Cardiac fibroblast (primary cell): Measurements from ENCODE around the gene DOCK3.
A peak's percentile ranks its signal among the peaks of the same experiment; 100 is the strongest.

Experiments used
- DNase-seq, 2 donors: peaks; one replicate each; pipeline versions ENCODE4 v3.0.0 to v3.0.0-alpha.2; 2010; ENCODE audit warnings: low read depth in 2 of 2
- H3K4me3 ChIP-seq, 2 donors: replicated peaks in 1 of 2; 1 replicate in 1 of 2; 2 replicates in 1 of 2; pipeline ENCODE4 v1.5.1; 2011; ENCODE audit warnings: low read depth in 2 of 2, low read length in 2 of 2, mild to moderate bottlenecking in 2 of 2, moderate library complexity in 1 of 2
- TF ChIP-seq, protein P1 (sequence below): IDR thresholded peaks from one replicate; pipeline ENCODE4 v1.5.1; 2011; ENCODE audit warnings: low read depth, mild to moderate bottlenecking, low read length, inconsistent platforms

DOCK3 gene

DNA sequence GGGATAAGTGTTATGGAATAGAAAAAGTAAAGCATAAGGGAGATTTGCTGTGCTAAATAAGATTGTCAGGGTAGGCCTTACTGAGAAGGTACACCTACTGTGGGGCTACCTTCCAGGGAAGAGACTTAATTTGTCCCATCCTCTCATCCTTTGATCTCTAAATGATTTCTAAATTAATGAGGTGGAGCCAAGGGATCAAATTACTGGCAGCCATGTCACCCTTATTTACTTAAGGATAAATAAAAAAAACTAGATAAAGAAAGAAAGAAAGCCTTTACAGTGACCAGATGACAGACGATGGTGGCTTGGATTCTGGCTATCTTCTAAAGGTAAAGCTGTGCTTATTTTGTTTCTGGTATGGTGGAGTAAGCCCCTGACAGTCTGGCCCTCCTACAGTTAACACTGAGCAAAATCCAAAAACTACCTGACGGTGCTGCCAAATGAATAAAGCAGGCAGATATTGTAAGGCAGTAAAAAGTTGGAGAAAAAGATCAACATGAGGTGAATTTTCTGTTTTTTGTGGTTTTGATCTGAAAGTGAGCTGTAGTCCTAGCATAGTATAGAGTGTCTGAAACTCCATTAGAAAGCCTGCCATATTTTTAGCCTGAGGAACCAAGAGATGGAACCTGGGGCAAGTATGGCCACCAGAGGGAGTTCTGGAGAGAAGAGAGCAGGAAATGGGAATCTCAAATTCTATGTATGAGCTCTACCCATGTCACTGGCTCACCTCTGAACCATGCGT, 425.2 kb downstream of the DOCK3 start:
- H3K4me3 ChIP-seq: no peak overlapping the region
- peak; percentile 71 to 72 for DNase-seq
- TF ChIP-seq, protein P1, sequence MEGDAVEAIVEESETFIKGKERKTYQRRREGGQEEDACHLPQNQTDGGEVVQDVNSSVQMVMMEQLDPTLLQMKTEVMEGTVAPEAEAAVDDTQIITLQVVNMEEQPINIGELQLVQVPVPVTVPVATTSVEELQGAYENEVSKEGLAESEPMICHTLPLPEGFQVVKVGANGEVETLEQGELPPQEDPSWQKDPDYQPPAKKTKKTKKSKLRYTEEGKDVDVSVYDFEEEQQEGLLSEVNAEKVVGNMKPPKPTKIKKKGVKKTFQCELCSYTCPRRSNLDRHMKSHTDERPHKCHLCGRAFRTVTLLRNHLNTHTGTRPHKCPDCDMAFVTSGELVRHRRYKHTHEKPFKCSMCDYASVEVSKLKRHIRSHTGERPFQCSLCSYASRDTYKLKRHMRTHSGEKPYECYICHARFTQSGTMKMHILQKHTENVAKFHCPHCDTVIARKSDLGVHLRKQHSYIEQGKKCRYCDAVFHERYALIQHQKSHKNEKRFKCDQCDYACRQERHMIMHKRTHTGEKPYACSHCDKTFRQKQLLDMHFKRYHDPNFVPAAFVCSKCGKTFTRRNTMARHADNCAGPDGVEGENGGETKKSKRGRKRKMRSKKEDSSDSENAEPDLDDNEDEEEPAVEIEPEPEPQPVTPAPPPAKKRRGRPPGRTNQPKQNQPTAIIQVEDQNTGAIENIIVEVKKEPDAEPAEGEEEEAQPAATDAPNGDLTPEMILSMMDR: peak; percentile 80

DNA sequence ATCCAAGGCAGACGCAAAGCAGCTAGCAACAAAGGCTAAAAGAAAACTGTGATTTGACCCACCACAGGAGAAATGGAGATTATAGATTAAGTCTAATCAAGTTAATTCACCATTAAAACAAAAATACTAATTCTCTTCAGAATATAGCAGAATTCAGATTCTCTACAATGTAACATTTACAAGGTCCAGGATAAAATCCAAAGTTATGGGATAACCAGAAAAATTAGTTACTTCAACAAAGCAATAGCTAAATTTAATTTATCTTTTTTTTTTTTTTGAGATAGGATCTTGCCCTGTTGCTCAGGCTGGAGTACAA, 425.8 kb downstream of the DOCK3 start:
- no peak overlapping the region for H3K4me3 ChIP-seq
- TF ChIP-seq, protein P1: no peak
- DNase-seq: no peak

DNA sequence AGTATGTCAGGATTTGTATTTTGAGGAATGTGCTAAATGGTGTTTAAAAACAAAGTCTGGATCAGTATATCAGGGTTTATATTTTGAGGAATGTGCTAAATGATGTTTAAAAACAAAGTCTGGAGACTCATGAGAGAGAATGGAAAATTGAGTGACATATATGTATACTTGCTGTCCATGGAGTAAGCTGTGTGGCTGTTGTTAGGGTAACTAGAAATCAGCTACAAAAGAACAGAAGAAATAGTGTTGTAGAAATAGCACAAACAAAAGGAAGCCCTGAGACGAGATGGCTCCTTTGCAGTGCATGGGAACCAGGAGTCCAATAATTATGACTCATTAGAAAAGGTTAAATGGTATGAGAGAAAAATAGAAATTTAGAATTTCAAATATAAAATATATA, 427.7 kb downstream of the DOCK3 start:
- H3K4me3 ChIP-seq: no peak overlapping the region
- TF ChIP-seq, protein P1: no peak
- DNase-seq: no peak

DNA sequence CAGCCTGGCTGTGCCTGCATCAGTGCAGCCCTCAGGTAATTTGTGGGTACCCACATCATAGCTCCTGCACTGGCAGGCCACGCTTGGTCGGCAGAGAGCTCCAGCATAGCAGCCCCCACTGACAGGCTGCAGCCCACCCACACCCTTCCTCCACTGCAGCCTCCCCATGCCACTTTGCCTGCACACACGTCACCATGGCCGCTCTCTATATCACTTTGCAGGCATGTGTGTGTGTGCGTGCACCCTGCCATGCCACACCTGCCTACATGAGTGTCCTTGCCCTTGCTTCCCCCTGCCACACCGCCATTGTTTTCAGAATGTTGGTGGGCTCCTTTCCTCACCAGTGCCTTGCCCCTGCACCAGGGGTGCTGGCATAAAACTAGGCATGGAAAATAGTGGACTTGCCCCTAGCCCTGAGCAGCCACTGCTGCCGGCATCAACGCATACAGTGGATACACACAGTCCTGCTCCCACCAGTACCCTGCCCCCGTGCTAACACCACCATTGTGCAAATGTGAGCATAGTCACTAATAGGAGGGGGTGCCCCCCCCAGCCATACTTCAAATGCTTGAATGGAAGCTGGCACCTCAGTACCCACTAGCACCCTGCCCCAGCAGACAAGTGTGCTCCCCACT, 431.6 kb downstream of the DOCK3 start:
- no peak overlapping the region for H3K4me3 ChIP-seq
- TF ChIP-seq, protein P1: no peak

DNA sequence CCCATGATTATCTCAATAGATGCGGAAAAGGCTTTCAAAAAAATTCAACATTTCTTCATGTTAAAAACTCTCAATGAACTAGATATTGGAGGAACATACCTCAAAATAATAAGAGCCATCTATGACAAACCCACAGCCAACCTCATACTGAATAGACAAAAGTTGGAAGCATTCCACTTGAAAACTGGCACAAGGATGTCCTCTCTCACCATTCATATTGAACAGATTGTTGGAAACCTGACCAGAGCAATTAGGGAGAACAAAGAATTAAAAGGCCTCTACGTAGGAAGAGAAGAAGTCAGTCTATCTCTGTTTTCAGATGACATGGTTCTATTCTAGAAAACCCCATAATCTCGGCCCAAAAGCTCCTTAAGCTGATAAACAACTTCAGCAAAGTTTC, 435.9 kb downstream of the DOCK3 start:
- no peak overlapping the region for H3K4me3 ChIP-seq
- no peak for DNase-seq
- TF ChIP-seq, protein P1: no peak

More for the DNA sequence above, 431.6 kb downstream of the DOCK3 start:
- DNase-seq: no peak

DNA sequence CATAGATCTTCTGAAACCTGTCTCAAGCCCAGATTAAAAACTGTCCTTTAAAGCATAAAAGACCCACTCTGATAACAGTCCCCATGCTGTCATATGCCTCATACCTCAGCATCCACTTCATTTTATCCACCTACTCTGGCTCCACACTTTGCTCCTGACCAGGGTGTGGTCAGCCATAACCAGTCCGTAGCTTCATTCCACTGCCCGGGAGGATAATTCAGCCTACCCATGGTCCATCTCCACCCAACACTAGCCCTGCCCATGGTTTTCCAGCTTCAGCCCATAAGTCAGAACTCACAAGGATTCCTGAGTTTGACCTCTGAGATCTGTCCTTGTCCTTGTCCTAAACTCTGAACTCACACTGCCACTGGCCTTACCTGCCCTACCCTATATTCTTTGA, 448.2 kb downstream of the DOCK3 start:
- no peak for DNase-seq
- TF ChIP-seq, protein P1: no peak
- H3K4me3 ChIP-seq: no peak overlapping the region
